22Rv1 (cell line): ENCODE measurements around the gene SIX5.
"Not testable (repeated sequence)": the region's sequence is repeated elsewhere in the genome, so short reads cannot be mapped to it uniquely, and the experiment has no call there.

Experiments used
- ZFX ChIP-seq: fragments of 450-650 bp; IDR thresholded peaks from 2 replicates; pipeline ENCODE4 v1.6.1; 2017; ENCODE audit warnings: antibody characterized with exemption, borderline replicate concordance
- TF ChIP-seq, protein P1 (sequence below): fragments of 450-650 bp; IDR thresholded peaks from 2 replicates; pipeline ENCODE4 v1.5.1; 2017; ENCODE audit warnings: mild to moderate bottlenecking

DNA sequence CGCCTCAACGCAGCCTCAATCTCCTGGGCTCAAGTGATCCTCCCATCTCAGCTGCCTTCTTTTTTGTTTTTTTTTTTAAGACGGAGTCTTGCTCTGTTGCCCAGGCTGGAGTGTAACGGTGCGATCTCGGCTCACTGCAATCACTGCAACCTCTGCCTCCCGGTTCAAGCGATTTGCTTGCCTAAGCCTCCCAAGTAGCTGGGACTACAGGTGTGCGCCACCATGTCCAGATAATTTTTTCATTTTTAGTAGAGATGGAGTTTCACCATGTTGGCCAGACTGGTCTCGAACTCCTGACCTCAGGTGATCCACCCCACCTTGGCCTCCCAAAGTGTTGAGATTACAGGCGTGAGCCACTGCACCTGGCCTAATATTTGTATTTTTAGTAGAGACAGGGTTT lies 49.0 kb downstream of the SIX5 start:
- TF ChIP-seq, protein P1, sequence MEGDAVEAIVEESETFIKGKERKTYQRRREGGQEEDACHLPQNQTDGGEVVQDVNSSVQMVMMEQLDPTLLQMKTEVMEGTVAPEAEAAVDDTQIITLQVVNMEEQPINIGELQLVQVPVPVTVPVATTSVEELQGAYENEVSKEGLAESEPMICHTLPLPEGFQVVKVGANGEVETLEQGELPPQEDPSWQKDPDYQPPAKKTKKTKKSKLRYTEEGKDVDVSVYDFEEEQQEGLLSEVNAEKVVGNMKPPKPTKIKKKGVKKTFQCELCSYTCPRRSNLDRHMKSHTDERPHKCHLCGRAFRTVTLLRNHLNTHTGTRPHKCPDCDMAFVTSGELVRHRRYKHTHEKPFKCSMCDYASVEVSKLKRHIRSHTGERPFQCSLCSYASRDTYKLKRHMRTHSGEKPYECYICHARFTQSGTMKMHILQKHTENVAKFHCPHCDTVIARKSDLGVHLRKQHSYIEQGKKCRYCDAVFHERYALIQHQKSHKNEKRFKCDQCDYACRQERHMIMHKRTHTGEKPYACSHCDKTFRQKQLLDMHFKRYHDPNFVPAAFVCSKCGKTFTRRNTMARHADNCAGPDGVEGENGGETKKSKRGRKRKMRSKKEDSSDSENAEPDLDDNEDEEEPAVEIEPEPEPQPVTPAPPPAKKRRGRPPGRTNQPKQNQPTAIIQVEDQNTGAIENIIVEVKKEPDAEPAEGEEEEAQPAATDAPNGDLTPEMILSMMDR: not testable (repeated sequence)
- not testable (repeated sequence) for TF ChIP-seq ZFX
